IPS-11a (cell line): ENCODE measurements around the gene ADGRA3.

Source experiments
- H3K4me3 ChIP-seq: one replicate; pipeline ENCODE4 v1.5.1; 2013; ENCODE audit warnings: low read depth, low read length, control low read depth

Gene ADGRA3

DNA sequence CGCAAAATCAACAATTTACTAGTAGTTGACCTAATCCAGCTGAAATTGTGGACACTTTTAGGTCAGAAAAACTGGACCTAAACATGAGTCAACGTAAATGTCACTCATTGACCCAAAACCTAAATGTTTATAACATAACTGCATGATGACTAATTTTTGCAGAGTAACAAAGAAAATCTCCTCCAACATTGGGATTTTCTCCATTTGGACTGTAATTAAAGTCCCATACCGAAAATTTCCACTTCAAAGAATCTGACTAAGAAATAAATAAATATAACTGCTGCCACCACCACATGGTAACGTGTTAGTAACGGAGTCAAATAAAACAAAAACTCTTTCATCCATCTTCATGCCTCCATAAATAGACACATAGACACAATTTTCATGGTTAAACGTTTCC, 1.9 kb downstream of the ADGRA3 start:
- H3K4me3 ChIP-seq = peak overlapping the region; percentile 81

DNA sequence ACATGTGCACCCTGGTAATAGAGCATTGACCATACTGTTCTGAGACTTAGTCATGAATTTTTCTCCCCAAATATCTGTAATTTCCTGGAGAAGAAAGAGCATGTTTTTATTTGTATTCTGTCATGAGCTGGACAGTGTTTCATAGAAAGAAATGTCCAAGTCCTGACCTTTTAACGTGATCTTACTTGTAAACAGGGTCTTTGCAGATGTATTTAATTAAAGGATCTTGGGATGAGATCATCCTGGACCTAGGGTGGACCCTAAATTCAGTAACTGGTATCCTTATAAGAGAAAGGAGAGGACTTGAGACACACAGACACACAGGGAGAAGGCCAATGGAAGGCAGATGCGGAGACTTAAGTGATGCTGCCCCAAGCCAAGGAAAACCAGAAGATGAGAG, 3.6 kb downstream of the ADGRA3 start:
- no peak overlapping the region for H3K4me3 ChIP-seq

DNA sequence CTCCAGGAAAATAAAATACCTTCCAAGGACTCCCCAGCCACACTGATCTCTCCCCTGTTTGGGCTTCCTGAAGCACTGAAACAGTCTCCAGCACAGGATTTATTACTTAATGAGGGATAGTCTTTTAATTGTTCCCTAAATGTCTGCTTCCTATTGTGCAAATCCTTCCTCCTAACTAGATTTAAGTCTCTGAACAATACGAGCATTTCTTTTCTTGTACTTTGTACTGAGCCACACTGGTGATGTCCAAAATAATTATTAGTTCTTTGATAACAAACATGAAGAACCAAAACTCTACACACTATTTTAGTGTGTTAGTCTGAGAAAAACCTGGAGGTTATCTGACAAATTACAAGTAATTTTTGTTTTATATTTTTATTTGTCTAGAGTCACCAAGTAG, 5.1 kb downstream of the ADGRA3 start:
- no peak overlapping the region for H3K4me3 ChIP-seq

DNA sequence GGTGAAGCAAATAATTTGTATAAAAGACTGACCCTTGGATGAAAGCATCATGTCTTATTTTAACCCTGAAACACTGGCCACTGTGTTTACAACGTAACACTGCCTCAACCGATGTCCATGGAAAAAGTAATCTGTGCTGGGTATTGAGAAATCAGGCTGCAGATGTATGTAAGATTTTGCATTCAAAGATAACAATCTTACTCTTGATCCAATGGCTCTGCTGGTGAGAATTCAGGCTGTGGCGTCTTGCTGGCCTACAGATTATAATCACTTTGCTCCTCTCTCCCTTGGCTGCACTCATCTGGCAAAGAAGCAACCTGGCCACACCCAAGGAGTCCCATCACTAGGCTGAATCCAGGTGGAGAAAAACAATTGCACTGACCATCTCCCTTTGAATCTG, 7.5 kb downstream of the ADGRA3 start:
- no peak overlapping the region for H3K4me3 ChIP-seq

DNA sequence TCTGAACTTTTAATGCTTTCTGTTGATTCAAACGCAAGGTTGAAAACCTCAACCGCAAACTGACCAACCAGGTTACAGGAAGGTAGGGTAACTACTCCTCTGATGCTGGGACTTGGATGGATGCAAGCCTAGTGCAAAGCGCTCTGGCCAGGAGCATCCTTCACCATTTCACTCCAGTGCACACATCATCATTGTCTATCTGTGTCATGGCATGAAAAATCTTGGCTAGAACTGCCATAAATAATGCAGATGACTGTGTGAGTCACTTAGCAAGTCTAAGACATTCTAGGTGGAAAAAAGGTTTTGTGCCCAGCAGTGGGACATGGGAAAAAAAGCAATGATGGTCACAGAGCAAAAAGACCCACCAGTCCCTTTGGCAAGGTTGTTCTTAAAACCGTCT, 10.9 kb downstream of the ADGRA3 start:
- H3K4me3 ChIP-seq = no peak overlapping the region

DNA sequence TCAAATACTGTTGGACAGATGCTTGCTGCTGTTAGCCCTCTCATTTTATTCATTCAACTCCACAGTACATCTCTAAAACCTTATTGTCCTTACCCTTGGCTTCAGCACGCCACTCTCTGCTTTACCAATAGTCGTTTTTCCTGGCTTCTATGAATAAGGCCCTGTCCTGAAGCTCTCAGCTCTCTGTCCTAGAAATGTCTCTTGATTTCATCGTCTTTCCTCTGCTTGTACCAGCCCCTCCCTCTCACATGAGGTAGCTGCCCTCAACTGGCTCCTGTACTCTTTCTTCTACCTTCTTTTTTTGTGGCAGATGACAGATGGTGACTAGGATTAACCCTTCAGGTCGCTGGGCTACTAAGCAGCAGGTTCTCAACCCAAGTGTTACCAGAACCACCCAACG, 11.4 kb downstream of the ADGRA3 start:
- H3K4me3 ChIP-seq = no peak overlapping the region

DNA sequence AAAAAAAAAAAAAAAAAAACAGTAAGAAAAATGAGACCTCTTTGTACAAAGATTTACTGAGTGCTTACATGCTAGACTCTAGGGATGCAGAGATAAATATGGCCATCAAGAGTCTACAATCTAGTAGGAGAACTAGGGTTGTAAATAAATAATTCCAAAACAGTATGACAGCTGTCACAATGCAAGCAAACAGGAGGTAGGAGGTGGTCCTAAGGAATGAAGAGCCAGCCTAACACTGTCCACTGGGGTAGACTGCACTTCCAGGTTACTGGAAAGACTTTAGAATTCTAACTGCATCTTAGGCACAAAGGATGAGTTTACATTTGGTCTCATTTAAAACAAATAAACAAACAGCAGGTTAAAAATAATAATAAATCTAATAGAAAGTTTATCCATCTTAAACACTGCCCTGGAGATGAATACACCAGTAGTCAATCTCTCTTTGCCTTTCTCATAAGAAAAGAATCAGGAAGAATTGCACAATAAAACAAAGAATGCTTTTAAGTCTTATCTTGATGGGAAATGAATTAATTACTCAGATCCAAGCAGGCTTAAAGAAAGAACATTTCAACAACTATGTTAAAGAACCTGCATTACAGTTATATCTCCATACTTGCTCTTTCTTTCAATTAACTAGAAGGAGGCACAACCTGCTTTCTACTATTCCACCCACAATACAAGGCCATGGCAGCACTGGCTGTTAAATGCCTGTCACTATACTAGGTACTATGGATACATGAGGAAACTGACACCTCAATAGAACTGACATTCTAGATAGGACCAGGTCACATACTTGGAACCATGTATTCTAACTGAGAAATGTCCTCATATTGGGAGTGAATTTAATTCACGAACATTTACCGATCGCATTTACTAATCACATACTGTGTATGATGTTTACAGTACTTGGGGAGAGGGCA, 12.7 kb downstream of the ADGRA3 start:
- no peak overlapping the region for H3K4me3 ChIP-seq

DNA sequence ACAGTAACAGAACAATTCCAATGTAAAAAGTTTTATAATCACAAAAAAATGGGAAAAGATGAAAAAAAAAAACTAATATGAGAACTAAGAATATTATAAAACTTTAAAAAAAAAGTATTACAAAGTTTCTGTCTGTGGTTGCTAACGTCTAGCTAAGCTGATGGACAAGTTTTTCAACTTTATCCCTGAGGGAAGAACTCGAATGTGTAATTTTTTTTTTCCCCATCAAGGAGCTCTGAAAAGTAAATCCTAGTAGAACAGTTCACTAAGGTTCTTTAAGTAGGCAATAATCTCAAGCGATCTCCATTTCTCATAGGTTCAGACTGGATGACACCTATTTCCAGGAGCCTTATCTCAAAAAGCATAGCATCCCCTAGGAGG, 14.2 kb downstream of the ADGRA3 start:
- H3K4me3 ChIP-seq = no peak overlapping the region

DNA sequence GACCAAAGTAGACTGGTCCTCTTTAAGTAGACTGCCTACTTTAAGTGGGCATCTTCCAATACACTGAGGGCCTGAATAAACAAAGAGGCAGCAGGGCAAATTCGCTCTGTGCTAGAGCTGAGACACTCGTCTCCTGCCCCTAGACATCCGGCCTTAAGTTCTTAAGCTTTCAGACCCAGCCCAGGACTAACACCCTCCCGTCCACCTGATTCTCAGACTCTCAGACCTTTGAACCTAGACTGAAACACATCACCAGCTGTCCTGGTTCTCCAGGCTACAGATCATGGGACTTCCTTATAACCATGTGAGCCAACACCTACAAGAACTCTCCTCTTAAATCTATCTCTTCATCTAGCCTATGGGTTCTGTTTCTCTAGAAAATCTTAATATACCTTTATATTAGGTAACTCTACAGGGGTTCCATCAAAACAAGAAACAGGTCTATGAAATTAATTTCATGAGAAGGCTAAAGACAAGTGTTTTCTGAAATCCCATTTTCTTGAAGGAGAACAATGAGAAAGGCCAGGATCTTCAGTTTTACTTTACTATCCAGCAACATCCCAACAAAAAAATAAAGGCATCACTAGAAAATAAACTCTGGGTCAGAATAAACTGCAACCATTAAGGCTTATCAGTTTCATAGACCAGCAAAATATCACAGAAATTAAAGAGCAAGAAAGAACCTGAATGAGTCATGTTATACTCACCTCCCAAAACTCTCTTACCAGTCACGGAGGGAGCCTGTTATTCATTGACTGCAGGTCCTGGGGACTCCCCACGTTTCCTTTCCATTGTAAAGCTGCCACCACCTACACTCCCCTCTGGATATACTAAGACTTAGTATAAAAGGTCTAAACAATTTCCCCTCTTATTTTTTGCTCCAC, 14.8 kb downstream of the ADGRA3 start:
- H3K4me3 ChIP-seq = no peak overlapping the region

DNA sequence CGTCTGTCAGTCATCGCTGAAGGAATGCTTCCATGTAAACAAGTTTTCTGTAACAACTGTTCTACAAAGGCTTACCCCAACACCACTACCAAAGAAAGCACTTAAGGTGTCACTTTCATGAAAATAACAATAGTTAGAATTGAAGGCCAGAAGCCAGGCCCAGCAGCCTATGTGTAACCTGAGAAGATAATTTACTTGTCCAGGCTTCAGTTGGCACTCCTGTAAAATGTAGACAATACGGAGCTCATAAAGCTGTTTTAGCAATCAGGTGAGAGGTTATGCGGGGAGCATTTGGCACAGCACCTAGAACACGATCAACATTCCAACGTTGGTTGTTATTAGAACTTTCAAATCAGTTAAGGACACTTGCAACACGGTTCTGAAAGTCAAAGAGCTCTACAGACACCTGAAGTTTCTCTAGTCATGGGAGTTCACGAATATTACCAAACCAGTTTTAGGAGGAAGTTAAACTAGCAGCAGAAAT, 15.7 kb downstream of the ADGRA3 start:
- no peak overlapping the region for H3K4me3 ChIP-seq

DNA sequence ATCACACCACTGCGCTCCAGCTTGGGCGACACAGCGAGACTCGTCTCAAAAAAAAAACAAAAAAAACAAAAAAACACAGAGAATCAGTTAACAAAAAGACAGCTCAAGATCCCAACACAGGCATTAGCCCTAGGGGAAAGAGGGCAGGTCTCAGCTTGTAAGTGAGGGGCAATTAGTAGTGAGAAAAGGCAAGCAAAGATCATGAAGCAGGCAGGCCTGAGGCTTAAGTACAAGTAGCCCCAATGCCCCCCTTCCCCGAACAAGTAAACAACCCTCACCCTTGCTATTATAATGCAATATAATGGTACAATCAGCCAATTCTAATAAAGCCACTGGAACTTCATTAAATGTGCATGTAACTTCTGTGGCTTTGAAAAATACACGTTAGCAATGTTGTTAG, 17.0 kb downstream of the ADGRA3 start:
- no peak overlapping the region for H3K4me3 ChIP-seq

DNA sequence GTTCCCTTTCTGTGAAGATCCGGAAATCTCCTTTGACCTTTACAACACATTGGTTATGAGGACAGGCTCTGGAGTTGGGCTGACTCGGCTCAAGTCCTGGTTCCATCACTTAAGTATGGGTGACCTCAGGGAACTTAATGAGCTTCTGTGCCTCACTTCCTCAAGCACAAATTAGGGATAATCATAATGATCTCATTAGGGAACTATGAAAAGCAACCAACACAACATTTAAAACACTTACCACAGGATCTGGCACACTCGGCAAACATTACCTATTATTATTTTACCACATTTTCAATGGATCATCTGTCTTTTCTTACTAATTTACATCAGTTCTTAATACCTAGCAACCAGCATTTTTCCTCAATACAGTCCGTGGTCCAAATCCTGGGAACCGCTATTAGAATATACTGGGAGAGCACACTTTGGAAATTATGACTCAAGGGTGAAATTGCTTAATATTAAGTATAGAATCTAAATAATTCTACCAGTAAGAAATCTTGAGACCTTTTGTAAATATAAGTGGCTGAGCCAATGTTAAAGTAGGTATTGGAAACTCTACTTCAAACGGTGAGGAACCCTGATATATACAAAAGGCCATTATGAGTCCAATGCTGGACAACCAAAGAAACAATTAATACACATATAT, 19.6 kb downstream of the ADGRA3 start:
- H3K4me3 ChIP-seq = no peak overlapping the region

DNA sequence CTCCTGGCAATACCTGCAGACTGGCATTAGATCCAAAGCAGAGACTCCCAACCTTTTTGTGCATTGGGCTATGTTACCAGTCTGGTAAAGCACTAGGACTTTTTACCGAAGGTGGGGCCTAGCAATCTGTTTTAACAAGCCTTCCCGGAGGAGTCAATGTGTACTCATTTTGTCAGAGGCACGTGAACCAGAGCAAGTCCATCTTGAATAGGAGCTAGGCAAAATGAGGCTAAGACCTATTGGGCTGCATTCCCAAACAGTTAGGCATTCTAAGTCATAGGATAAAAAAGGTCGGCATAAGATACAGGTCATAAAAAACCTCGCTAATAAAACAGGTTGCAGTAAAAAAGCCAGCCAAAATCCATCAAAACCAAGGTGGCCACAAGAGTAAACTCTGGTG, 22.3 kb downstream of the ADGRA3 start:
- H3K4me3 ChIP-seq = no peak overlapping the region

DNA sequence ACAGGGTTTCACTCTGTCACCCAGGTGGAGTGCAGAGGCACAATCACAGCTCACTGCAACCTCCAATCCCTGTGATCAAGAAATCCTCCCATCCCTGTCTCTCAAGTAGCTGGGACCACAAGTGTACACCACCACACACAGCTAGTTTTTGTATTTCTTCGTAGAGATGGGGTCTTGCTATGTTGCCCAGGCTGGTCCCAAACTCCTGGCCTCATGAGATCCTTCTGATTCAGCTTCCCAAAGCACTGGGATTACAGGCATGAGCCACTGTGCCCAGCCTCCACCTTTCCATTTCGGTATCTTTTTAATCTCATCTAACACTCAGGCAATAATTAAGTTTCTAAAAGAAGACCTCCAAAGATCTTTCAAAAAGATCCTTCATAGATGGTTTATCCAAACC, 22.9 kb downstream of the ADGRA3 start:
- no peak overlapping the region for H3K4me3 ChIP-seq

DNA sequence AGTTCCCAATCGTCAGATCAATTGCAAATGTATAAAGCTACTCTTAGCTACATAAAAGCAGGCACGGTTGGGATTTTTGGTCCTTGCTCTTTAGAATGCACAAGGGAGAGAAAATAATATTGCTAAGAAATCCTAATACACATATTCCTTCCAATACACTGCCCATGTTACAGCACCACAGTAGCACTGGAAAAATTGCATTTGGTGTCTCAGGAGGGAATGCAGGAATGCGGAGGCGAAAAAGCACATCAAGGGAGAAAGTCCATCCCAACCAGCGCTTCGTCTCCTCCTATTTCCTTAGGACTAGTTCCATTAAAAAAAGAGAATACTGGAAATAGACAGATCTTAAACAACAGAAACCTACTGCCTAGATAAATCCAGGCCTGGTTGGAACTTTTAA, 23.9 kb downstream of the ADGRA3 start:
- no peak overlapping the region for H3K4me3 ChIP-seq

DNA sequence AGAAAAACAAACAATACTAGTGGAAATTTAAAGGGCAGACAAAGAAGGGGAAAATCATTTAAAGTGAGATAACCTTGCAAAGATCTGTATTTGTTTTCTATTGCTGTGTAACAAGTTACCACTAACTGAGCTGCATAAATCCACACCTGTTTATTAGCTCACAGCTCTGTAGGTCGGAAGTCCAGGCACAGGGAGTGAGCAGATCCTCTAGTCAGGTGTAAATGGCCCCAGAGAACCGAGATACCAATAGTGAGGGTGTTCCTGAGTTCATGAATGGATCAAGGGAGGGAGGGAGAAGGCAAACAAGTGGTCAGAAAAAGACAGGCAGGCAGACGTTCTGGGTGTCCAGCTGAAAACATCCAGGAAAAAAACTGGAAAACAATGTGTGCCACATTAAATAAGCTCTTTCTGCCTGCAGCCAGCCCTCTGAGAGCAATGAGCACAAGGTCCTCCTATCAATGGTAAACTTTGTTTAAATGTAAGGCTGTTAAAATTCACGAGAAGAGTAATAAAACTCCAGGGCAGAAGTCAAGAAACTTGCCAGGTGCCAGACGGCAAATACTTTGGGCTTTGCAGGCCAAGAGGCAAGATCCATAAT, 25.0 kb downstream of the ADGRA3 start:
- no peak overlapping the region for H3K4me3 ChIP-seq

DNA sequence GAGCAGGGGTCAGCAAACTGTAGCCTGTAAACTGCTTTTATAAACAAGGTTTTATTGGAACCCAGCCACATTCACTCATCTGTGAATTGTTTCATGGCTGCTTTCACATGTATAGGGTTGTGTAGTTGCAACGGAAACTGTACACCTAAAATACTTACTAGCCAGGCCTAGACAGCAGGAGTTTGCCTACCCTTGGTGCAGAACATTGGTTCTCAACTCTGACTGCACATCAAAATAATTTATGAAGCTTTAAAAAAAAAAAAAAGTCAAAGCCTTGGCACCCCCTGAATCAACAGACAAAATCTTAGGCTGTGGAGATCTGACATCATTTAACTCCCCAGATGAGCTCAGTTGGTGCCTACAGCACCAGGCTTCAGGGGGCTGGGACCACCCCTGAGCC, 27.8 kb downstream of the ADGRA3 start:
- H3K4me3 ChIP-seq = no peak overlapping the region

DNA sequence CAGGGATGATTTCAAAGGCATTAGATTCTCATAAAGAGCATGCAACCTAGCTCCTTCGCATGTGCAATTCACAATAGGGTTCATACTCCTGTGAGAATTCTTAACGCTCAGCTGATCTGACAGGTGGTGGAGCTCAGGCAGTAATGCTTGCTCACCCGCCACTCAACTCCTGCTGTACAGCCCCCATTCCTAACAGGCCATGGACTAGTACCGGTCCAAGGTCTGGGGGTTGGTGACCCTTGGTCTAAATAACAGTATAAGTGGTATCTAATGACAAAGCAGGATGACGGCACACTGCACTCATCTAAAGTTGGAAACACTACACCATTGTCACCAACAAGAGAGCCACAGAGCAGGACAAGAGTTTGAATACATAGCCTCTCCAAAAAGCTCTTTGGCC, 28.5 kb downstream of the ADGRA3 start:
- no peak overlapping the region for H3K4me3 ChIP-seq

DNA sequence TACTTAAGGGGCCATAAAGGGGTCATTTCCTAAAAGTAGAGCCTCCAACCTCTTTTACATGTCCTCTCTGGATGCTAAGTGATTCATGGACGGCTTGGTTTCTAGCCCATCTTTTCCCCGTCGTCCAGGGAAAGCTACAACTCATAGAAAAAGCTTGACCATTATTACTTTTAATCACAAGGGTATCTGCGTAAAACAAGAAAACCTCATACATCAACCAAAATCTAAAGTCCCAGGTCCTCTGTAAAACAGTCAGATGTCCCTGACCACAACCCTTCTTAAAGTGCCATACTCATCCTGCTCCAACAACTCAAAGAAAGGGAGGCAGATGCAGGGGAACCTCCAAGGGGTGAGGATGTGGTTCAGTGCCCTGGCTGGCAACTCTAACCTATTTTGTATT, 29.6 kb downstream of the ADGRA3 start:
- H3K4me3 ChIP-seq = no peak overlapping the region

DNA sequence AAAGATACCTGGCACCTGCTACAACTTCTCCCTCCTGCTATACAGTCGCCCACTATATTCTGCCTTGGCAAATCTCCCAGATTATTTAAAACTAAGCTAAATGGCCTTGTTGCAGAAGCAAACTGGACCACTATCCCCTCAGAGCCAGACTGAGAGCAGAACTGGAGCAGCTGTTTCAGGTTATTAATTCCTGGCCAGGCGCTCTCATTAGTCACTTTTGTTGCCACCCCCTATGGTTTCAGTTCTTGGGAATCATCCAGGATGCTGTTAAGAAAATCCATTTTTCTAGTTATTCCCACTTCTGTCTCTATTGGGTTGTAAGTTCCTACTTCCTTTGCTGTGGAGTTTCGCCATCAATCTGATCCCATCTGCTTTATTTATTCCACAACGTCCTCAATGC, 30.1 kb downstream of the ADGRA3 start:
- H3K4me3 ChIP-seq = no peak overlapping the region

DNA sequence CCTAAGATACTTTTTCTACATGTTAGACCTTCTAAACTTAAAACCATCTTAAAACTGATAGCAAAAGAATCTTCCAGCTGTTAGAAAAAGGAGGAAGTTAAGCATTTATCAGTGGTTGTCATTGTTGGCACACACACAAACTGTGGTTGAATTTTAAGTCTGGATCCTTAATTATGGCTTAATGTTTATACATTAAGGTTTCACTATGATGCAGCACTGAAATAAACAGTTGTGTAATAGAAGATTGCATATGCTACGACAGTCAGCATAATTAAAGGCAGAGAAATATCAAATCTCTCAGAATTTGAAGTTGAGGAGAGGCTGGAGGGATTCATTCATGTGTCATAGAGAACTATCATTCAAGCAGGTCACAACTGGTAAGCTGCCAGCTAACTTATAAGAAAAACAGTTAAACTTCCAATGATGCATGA, 32.3 kb downstream of the ADGRA3 start:
- H3K4me3 ChIP-seq = no peak overlapping the region
